SU-DHL-6 (cell line): ENCODE data around the gene NPAS3.

ENCODE experiments used
- H2AFZ ChIP-seq: fragments of 200-600 bp; sonication (generic); 2 replicates; pipeline ENCODE4 v1.6.1; 2014; ENCODE audit warnings: low read depth, mild to moderate bottlenecking, moderate library complexity, mixed read lengths, antibody characterized with exemption, low read length; ENCODE audit not compliant: severe bottlenecking
- H3F3A ChIP-seq: fragments of 200-600 bp; shearing (Covaris generic); 2 replicates; pipeline ENCODE4 v1.6.0; 2016; ENCODE audit warnings: antibody characterized with exemption, mild to moderate bottlenecking; ENCODE audit not compliant: insufficient read depth
- H3K27ac ChIP-seq: fragments of 200-600 bp; sonication (generic); 2 replicates; pipeline ENCODE4 v1.5.1; 2016; ENCODE audit warnings: low read depth, mild to moderate bottlenecking, low read length, moderate library complexity, mixed read lengths
- H3K27me3 ChIP-seq: fragments of 200-600 bp; sonication (generic), shearing (Covaris generic); 2 replicates; pipeline ENCODE4 v1.6.0; 2014; ENCODE audit warnings: mild to moderate bottlenecking, low read length
- H3K36me3 ChIP-seq: fragments of 200-600 bp; sonication (generic); 2 replicates; pipeline ENCODE4 v1.6.1; 2014; ENCODE audit warnings: mild to moderate bottlenecking, low read length, mixed read lengths
- H3K4me2 ChIP-seq: fragments of 300-600, 200-600 bp; shearing (Covaris generic), sonication (generic); 2 replicates; pipeline ENCODE4 v1.6.0; 2014; ENCODE audit warnings: low read length, low read depth, mild to moderate bottlenecking; ENCODE audit not compliant: poor library complexity, severe bottlenecking
- H3K4me3 ChIP-seq: fragments of 200-600 bp; sonication (generic); 2 replicates; pipeline ENCODE4 v1.5.1; 2014; ENCODE audit warnings: antibody characterized with exemption, low read length, mild to moderate bottlenecking, mixed read lengths; ENCODE audit not compliant: insufficient read depth, poor library complexity, severe bottlenecking
- H3K79me2 ChIP-seq: fragments of 200-600 bp; sonication (generic); 2 replicates; pipeline ENCODE4 v1.6.1; 2014; ENCODE audit warnings: mild to moderate bottlenecking, low read length, moderate library complexity; ENCODE audit not compliant: insufficient read depth
- H3K9ac ChIP-seq: fragments of 200-600 bp; sonication (generic); 2 replicates; pipeline ENCODE4 v1.7.0; 2014; ENCODE audit warnings: mild to moderate bottlenecking, low read length
- H3K9me2 ChIP-seq: fragments of 200-600 bp; sonication (generic); replicated peaks from 2 replicates; pipeline ENCODE4 v1.6.1; 2014; ENCODE audit warnings: low read length; ENCODE audit not compliant: insufficient read depth
- H3K9me3 ChIP-seq: fragments of 200-600 bp; sonication (generic); 2 replicates; pipeline ENCODE4 v1.6.1; 2014; ENCODE audit warnings: low read length, mixed read lengths; ENCODE audit not compliant: insufficient read depth
- H4K20me1 ChIP-seq: fragments of 200-600 bp; sonication (generic); 2 replicates; pipeline ENCODE4 v1.6.1; 2014; ENCODE audit warnings: low read depth, mild to moderate bottlenecking, antibody characterized with exemption, low read length, moderate library complexity, mixed read lengths
- EZH2phosphoT487 ChIP-seq: fragments of 200-600 bp; sonication (generic), shearing (Covaris generic); conservative IDR thresholded peaks from 2 replicates; pipeline ENCODE4 v1.6.1; 2018; ENCODE audit warnings: mild to moderate bottlenecking, antibody characterized with exemption, low read length, moderate library complexity, mixed read lengths
- TF ChIP-seq, protein P1 (sequence below): fragments of 200-600 bp; sonication (generic); IDR thresholded peaks from one replicate; pipeline ENCODE4 v1.5.1; 2017; ENCODE audit warnings: antibody characterized with exemption, mild to moderate bottlenecking, low read length, moderate library complexity; ENCODE audit not compliant: insufficient read depth, poor library complexity, severe bottlenecking

Gene NPAS3

DNA sequence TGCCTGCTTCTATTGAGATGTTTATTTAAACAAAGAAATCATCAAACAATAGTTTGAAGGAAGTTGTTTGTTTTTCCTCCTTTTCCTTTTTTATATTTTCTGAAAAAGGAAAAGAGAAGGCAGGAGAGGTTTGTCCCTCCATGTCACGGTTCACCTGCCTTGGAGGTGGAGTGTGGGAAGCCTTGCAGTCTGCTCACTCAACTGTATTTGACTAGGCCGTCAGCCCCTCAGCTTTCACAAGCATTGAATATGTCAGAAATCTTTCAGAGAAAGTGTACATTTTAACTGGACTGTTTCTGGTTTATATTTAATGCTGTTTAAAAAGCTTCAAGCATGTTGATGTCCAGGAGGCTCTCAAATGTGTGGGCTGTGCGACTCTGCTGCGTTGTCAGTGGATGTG, 370.4 kb downstream of the NPAS3 start:
- Histone ChIP-seq H4K20me1 (no peaks in the 10 kb centered on the region), H3K9me3 (no peaks in the 10 kb centered on the region), H3K79me2 (no peaks in the 10 kb centered on the region), H3K9me2 (no peaks in the 10 kb centered on the region), H3K27ac (no peak overlapping the region), H3K4me2 (no peak overlapping the region), H3K27me3 (no peaks in the 10 kb centered on the region), H3K4me3 (no peak overlapping the region), H2AFZ (no peak overlapping the region), H3K9ac (no peak overlapping the region), H3F3A (no peaks in the 10 kb centered on the region), H3K36me3 (no peaks in the 10 kb centered on the region)
- TF ChIP-seq, protein P1, sequence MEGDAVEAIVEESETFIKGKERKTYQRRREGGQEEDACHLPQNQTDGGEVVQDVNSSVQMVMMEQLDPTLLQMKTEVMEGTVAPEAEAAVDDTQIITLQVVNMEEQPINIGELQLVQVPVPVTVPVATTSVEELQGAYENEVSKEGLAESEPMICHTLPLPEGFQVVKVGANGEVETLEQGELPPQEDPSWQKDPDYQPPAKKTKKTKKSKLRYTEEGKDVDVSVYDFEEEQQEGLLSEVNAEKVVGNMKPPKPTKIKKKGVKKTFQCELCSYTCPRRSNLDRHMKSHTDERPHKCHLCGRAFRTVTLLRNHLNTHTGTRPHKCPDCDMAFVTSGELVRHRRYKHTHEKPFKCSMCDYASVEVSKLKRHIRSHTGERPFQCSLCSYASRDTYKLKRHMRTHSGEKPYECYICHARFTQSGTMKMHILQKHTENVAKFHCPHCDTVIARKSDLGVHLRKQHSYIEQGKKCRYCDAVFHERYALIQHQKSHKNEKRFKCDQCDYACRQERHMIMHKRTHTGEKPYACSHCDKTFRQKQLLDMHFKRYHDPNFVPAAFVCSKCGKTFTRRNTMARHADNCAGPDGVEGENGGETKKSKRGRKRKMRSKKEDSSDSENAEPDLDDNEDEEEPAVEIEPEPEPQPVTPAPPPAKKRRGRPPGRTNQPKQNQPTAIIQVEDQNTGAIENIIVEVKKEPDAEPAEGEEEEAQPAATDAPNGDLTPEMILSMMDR = no peak
- TF ChIP-seq EZH2phosphoT487 = no peak

DNA sequence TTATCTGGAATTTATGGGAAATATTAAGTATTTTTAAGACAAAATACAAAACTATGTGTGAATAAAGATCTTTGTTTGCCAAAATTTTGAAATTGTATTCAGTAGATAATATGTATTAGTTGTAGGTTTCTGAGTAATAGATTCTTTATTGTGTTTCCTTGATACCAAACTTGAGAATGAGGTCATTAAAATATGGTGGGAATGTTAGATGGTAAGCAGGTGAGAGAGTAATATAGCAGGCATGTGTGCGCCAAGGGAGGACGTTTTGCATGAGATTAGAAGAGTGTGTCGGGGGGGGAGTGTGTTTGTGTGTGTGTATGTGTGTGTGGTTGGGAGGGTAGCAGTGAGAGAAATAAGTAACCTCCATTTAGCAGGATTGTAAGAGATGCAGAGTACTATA, 376.5 kb downstream of the NPAS3 start:
- Histone ChIP-seq H3K27ac (no peak overlapping the region), H3K4me3 (no peak overlapping the region), H3F3A (no peaks in the 10 kb centered on the region), H4K20me1 (no peaks in the 10 kb centered on the region), H3K79me2 (no peaks in the 10 kb centered on the region), H3K9me2 (no peaks in the 10 kb centered on the region), H3K4me2 (no peak overlapping the region), H2AFZ (no peak overlapping the region), H3K36me3 (no peaks in the 10 kb centered on the region), H3K27me3 (no peaks in the 10 kb centered on the region), H3K9me3 (no peaks in the 10 kb centered on the region), H3K9ac (no peak overlapping the region)
- TF ChIP-seq, protein P1 = no peak
- TF ChIP-seq EZH2phosphoT487 = no peak

DNA sequence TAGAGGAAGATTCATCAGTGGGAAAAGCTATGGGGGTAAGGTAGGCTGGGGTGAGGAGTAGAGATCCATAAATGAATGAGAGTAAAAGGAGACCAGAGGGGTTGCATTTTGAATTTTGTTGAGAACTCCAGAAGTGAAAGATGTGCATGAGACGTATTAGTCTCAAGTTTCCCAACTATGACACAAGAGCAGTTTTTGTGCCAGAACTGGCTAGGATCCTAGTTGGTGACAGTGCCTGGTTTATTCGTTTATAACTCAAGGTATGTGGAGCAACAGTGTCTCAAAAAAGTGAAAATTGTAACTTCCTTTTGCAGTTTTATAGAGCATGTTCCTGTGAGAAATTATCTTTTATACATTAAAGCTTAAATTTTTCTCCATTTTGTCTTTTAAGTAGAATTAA, 377.0 kb downstream of the NPAS3 start:
- no peaks in the 10 kb centered on the region for H3K79me2 ChIP-seq
- H2AFZ ChIP-seq = no peak overlapping the region
- H3K4me3 ChIP-seq = no peak overlapping the region
- no peak overlapping the region for H3K27ac ChIP-seq
- TF ChIP-seq, protein P1 = no peak
- no peak for TF ChIP-seq EZH2phosphoT487
- H4K20me1 ChIP-seq = no peaks in the 10 kb centered on the region
- H3K4me2 ChIP-seq = no peak overlapping the region
- H3K9ac ChIP-seq = no peak overlapping the region
- no peaks in the 10 kb centered on the region for H3K9me3 ChIP-seq
- no peaks in the 10 kb centered on the region for H3K36me3 ChIP-seq
- no peaks in the 10 kb centered on the region for H3K27me3 ChIP-seq
- H3K9me2 ChIP-seq = no peaks in the 10 kb centered on the region
- H3F3A ChIP-seq = no peaks in the 10 kb centered on the region

DNA sequence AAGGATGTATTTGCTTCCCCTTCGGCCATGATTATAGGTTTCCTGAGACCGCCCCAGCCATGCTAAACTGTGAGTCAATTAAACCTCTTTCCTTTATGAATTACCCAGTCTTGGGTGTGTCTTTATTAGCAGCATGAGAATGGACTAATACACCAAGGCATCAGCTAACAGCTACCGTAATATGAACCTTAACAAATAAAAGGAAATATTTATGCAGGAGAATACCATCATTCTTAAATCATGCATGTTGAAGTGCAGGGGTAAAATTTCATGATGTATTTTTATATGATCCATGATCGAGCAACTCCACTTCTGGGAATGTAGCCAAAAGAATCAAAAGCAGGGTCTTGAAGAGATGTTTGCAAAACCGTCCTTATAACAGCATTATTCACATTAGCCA, 379.0 kb downstream of the NPAS3 start:
- H3K27me3 ChIP-seq = no peaks in the 10 kb centered on the region
- no peaks in the 10 kb centered on the region for H3K9me3 ChIP-seq
- no peak overlapping the region for H3K9ac ChIP-seq
- H3K4me2 ChIP-seq = no peak overlapping the region
- H3K27ac ChIP-seq = no peak overlapping the region
- H3K9me2 ChIP-seq = no peaks in the 10 kb centered on the region; the same call in 1 of the 2 replicates
- no peaks in the 10 kb centered on the region for H3K36me3 ChIP-seq
- no peaks in the 10 kb centered on the region for H3K79me2 ChIP-seq
- H3F3A ChIP-seq = no peaks in the 10 kb centered on the region
- H4K20me1 ChIP-seq = no peaks in the 10 kb centered on the region
- no peak for TF ChIP-seq EZH2phosphoT487
- TF ChIP-seq, protein P1 = no peak
- no peak overlapping the region for H3K4me3 ChIP-seq
- H2AFZ ChIP-seq = no peak overlapping the region
